HG03280 (cell line): Measurements from ENCODE around the gene CLDN24.

Experiments
- ATAC-seq: cut with Tn5 transposase; IDR thresholded peaks from one replicate; pipeline ENCODE4 v1.9.1; 2021; ENCODE audit warnings: mild to moderate bottlenecking, moderate library complexity; ENCODE audit not compliant: unreplicated experiment

Gene CLDN24

GRCh38 chr4:183323295-183323694 lies 1.1 kb upstream of the CLDN24 start:
- no peak for ATAC-seq

- no peak for ATAC-seq
Observed at GRCh38 chr4:183321516-183321915, 710 bp downstream of the CLDN24 start.

GRCh38 chr4:183321079-183321478 lies 1.1 kb downstream of the CLDN24 start:
- ATAC-seq = no peak

- ATAC-seq = no peak
Observed at GRCh38 chr4:183320211-183321059, 1.8 kb downstream of the CLDN24 start, which contains the start of gene CLDN22. CLDN22 (minus strand) TSS chr4:183320276; CDS start chr4:183320218, 58 bp downstream.

GRCh38 chr4:183318656-183319055 lies 3.6 kb downstream of the CLDN24 start:
- no peak for ATAC-seq

- ATAC-seq = no peak
Observed at GRCh38 chr4:183314806-183315205, 7.4 kb downstream of the CLDN24 start.

- no peak for ATAC-seq
Observed at GRCh38 chr4:183314336-183314735, 7.9 kb downstream of the CLDN24 start.

- ATAC-seq = no peak
Observed at GRCh38 chr4:183312841-183313240, 9.4 kb downstream of the CLDN24 start.

GRCh38 chr4:183306811-183307210 lies 15.4 kb downstream of the CLDN24 start:
- ATAC-seq = no peak

GRCh38 chr4:183304538-183304937 lies 17.7 kb downstream of the CLDN24 start:
- ATAC-seq = peak; percentile 26

GRCh38 chr4:183304067-183304466 lies 18.2 kb downstream of the CLDN24 start:
- peak; percentile 82 for ATAC-seq

- ATAC-seq = no peak
Observed at GRCh38 chr4:183303301-183303700, 18.9 kb downstream of the CLDN24 start.

- ATAC-seq = no peak
Observed at GRCh38 chr4:183300655-183301054, 21.6 kb downstream of the CLDN24 start.

- no peak for ATAC-seq
Observed at GRCh38 chr4:183300070-183300469, 22.2 kb downstream of the CLDN24 start.

- no peak for ATAC-seq
Observed at GRCh38 chr4:183299464-183299863, 22.8 kb downstream of the CLDN24 start.

- no peak for ATAC-seq
Observed at GRCh38 chr4:183297675-183298074, 24.6 kb downstream of the CLDN24 start.

- ATAC-seq = no peak
Observed at GRCh38 chr4:183295711-183296110, 26.5 kb downstream of the CLDN24 start.

GRCh38 chr4:183291070-183291469 lies 31.2 kb downstream of the CLDN24 start:
- ATAC-seq = no peak

- no peak for ATAC-seq
Observed at GRCh38 chr4:183289688-183290087, 32.5 kb downstream of the CLDN24 start.

- ATAC-seq = no peak
Observed at GRCh38 chr4:183288955-183289354, 33.3 kb downstream of the CLDN24 start.

- ATAC-seq = no peak
Observed at GRCh38 chr4:183287677-183288076, 34.5 kb downstream of the CLDN24 start.

- ATAC-seq = no peak
Observed at GRCh38 chr4:183287309-183287659, 34.9 kb downstream of the CLDN24 start.
